GM19395 (cell line): ENCODE results near the gene RASGRF2.

ENCODE experiments used
- ATAC-seq: cut with Tn5 transposase; IDR thresholded peaks from one replicate; pipeline ENCODE4 v1.9.1; 2021; ENCODE audit warnings: mild to moderate bottlenecking, moderate library complexity; ENCODE audit not compliant: unreplicated experiment

RASGRF2 gene

GRCh38 chr5:80959768-80960442, at the start of gene RASGRF2:
RASGRF2 (plus strand) TSS chr5:80960363; CDS start chr5:80960739, 376 bp downstream.
- ATAC-seq = no peak

- ATAC-seq = no peak
These were observed 47.7 kb upstream of the RASGRF2 start for GRCh38 chr5:80912479-80912878.

GRCh38 chr5:80915716-80916115, 44.4 kb upstream of the RASGRF2 start:
- no peak for ATAC-seq

- no peak for ATAC-seq
These were observed 43.5 kb upstream of the RASGRF2 start for GRCh38 chr5:80916676-80917075.

GRCh38 chr5:80917631-80918030, 42.5 kb upstream of the RASGRF2 start:
- ATAC-seq = no peak

- no peak for ATAC-seq
These were observed 40.4 kb upstream of the RASGRF2 start for GRCh38 chr5:80919678-80920196.

- ATAC-seq = no peak
These were observed 39.8 kb upstream of the RASGRF2 start for GRCh38 chr5:80920333-80920732.

GRCh38 chr5:80921026-80921425, 39.1 kb upstream of the RASGRF2 start:
- no peak for ATAC-seq

- no peak for ATAC-seq
These were observed 34.2 kb upstream of the RASGRF2 start for GRCh38 chr5:80925931-80926330.

- no peak for ATAC-seq
These were observed 33.6 kb upstream of the RASGRF2 start for GRCh38 chr5:80926536-80926935.

GRCh38 chr5:80926979-80927656, 33.0 kb upstream of the RASGRF2 start:
- ATAC-seq = no peak

GRCh38 chr5:80928073-80928472, 32.1 kb upstream of the RASGRF2 start:
- ATAC-seq = no peak

- ATAC-seq = no peak
These were observed 29.2 kb upstream of the RASGRF2 start for GRCh38 chr5:80930940-80931339.

GRCh38 chr5:80931411-80931810, 28.8 kb upstream of the RASGRF2 start:
- no peak for ATAC-seq

GRCh38 chr5:80933036-80933435, 27.1 kb upstream of the RASGRF2 start:
- no peak for ATAC-seq

- ATAC-seq = no peak
These were observed 25.4 kb upstream of the RASGRF2 start for GRCh38 chr5:80934751-80935150.

GRCh38 chr5:80935811-80936385, 24.3 kb upstream of the RASGRF2 start:
- no peak for ATAC-seq

GRCh38 chr5:80936881-80937280, 23.3 kb upstream of the RASGRF2 start:
- ATAC-seq = no peak

- ATAC-seq = no peak
These were observed 22.4 kb upstream of the RASGRF2 start for GRCh38 chr5:80937584-80938356.

GRCh38 chr5:80941496-80941895, 18.7 kb upstream of the RASGRF2 start:
- no peak for ATAC-seq

- ATAC-seq = no peak
These were observed 8.8 kb upstream of the RASGRF2 start for GRCh38 chr5:80951366-80951765.
